K562 (cell line): Measurements from ENCODE around the gene PARP1. TPM values are rescaled to one million over a fixed set of nuclear protein-coding genes. Genes with fewer than 3 reads are reported as not detected.

Source experiments
- ATAC-seq: fragments of 200-7000 bp; cut with Tn5 transposase; 3 replicates; pipeline ENCODE4 v1.9.1; 2020; ENCODE audit warnings: moderate library complexity
- BruUV-seq: library from RNA; stranded (reverse); fragments of 400-500 nt; replicated peaks from 2 replicates; lab custom pipeline; 2021; lab: Mats Ljungman, UMichigan
- CTCF ChIA-PET: fragments of 300-600 bp; formaldehyde crosslinking; extraction: SDS; loops from one replicate; lab custom pipeline; 2021; ENCODE audit warnings: low intra/inter-chr PET ratio; lab: Yijun Ruan, JAX
- POLR2A ChIA-PET: fragments of 300-600, 350-650 bp; sonication (Branson Sonifier 250); formaldehyde crosslinking; extraction: SDS; loops from one replicate; lab custom pipeline; 2021; ENCODE audit warnings: antibody characterized with exemption, inconsistent platforms; lab: Yijun Ruan, JAX
- DNase-seq, 4 experiments: peaks; one replicate each; pipeline versions ENCODE4 v3.0.0 to v3.0.0-alpha.2; 2011 to 2018; ENCODE audit warnings: low spot score in 3 of 4, mixed read lengths in 3 of 4; ENCODE audit errors: extremely low read depth in 1 of 4
- FAIRE-seq: peaks from 2 replicates; lab custom pipeline; 2011; peaks lifted over from hg19 to GRCh38; lab: Jason Lieb, UNC
- H2AFZ ChIP-seq: 2 replicates; pipeline ENCODE4 v1.6.0; 2011; ENCODE audit warnings: low read depth, low read length, control low read depth, inconsistent platforms
- H3K27ac ChIP-seq: fragments of 200-600 bp; 3 replicates; pipeline ENCODE4 v1.8.0; 2011; ENCODE audit warnings: low read depth, mild to moderate bottlenecking, control low read depth, inconsistent platforms, low read length, moderate library complexity, mixed read lengths; ENCODE audit errors: extremely low read depth
- H3K27me3 ChIP-seq, 2 experiments: fragments of 300-600 bp in 1 of 2; 2 replicates in 1 of 2; 3 replicates in 1 of 2; pipeline versions ENCODE4 v1.6.0 to v1.8.0; 2011; ENCODE audit warnings: inconsistent platforms in 2 of 2, low read length in 2 of 2, mild to moderate bottlenecking in 1 of 2, mixed read lengths in 1 of 2, moderate library complexity in 1 of 2; ENCODE audit not compliant: control insufficient read depth in 2 of 2, insufficient read depth in 2 of 2
- H3K36me3 ChIP-seq: fragments of 300-600 bp; 3 replicates; pipeline ENCODE4 v1.8.0; 2011; ENCODE audit warnings: mild to moderate bottlenecking, low read length, inconsistent platforms; ENCODE audit not compliant: control insufficient read depth, insufficient read depth
- H3K4me1 ChIP-seq, 2 experiments: fragments of 200-600 bp in 1 of 2; replicated peaks in 1 of 2; 2 replicates in 1 of 2; 3 replicates in 1 of 2; pipeline versions ENCODE4 v1.5.1 to v1.8.0; 2011; ENCODE audit warnings: inconsistent platforms in 2 of 2, low read length in 2 of 2, mild to moderate bottlenecking in 1 of 2, mixed read lengths in 1 of 2, moderate library complexity in 1 of 2; ENCODE audit not compliant: control insufficient read depth in 2 of 2, insufficient read depth in 2 of 2
- H3K4me2 ChIP-seq: 2 replicates; pipeline ENCODE4 v1.6.1; 2011; ENCODE audit warnings: low read length, control low read depth, inconsistent platforms, mixed read lengths; ENCODE audit not compliant: insufficient read depth
- H3K4me3 ChIP-seq: fragments of 200-600 bp; sonication (generic), shearing (Covaris generic); 2 replicates; pipeline ENCODE4 v1.5.1; 2016; ENCODE audit warnings: control low read depth, inconsistent platforms
- H3K79me2 ChIP-seq: fragments of 200-600 bp; 3 replicates; pipeline ENCODE4 v1.8.0; 2011; ENCODE audit warnings: low read length, inconsistent platforms; ENCODE audit not compliant: control insufficient read depth, insufficient read depth
- H3K9ac ChIP-seq, 2 experiments: 2 replicates each; pipeline versions ENCODE4 v1.6.0 to v1.6.1; 2011; ENCODE audit warnings: low read depth in 2 of 2, low read length in 2 of 2, control low read depth in 1 of 2, inconsistent platforms in 1 of 2, mild to moderate bottlenecking in 1 of 2, mixed read lengths in 1 of 2; ENCODE audit not compliant: insufficient read depth in 1 of 2
- H3K9me1 ChIP-seq: one replicate; pipeline ENCODE4 v1.6.0; 2011; ENCODE audit warnings: inconsistent platforms, mild to moderate bottlenecking, low read length, moderate library complexity; ENCODE audit not compliant: control insufficient read depth, insufficient read depth
- H3K9me3 ChIP-seq: replicated peaks from 2 replicates; pipeline ENCODE4 v1.5.1; 2011; ENCODE audit warnings: low read depth, low read length, inconsistent platforms; ENCODE audit not compliant: control insufficient read depth, insufficient read depth
- H4K20me1 ChIP-seq: replicated peaks from 2 replicates; pipeline ENCODE4 v1.6.1; 2011; ENCODE audit warnings: low read length, inconsistent platforms, mixed read lengths; ENCODE audit not compliant: control insufficient read depth, insufficient read depth
- DIDO1 ChIP-seq: fragments of 450-650 bp; IDR thresholded peaks from 2 replicates; pipeline ENCODE4 v1.6.1; 2016; ENCODE audit warnings: low read depth, missing biosample characterization, missing genetic modification characterization
- FOS ChIP-seq: IDR thresholded peaks from 3 replicates; pipeline ENCODE4 v1.6.1; 2011; ENCODE audit not compliant: insufficient read length; ENCODE audit errors: extremely low read depth
- FOXK2 ChIP-seq, 2 experiments: fragments of 450-650 bp; IDR thresholded peaks in 1 of 2; conservative IDR thresholded peaks in 1 of 2; 2 replicates each; pipeline ENCODE4 v1.6.1; 2016; ENCODE audit warnings: low read depth in 2 of 2, mild to moderate bottlenecking in 1 of 2
- HNRNPH1 ChIP-seq: fragments of 200-400 bp; formaldehyde crosslinking; optimal IDR thresholded peaks from 2 replicates; pipeline ENCODE3; 2017; ENCODE audit warnings: low read depth, mild to moderate bottlenecking, low read length, moderate library complexity
- KDM4B ChIP-seq, 2 experiments: fragments of 450-650 bp in 1 of 2; sonication (generic) in 1 of 2; IDR thresholded peaks; 2 replicates each; pipeline ENCODE4 v1.6.1; 2016 to 2017; ENCODE audit warnings: borderline replicate concordance in 2 of 2, antibody characterized with exemption in 1 of 2, low read depth in 1 of 2, mild to moderate bottlenecking in 1 of 2
- MEIS2 ChIP-seq: fragments of 450-650 bp; IDR thresholded peaks from 2 replicates; pipeline ENCODE4 v1.6.1; 2014; ENCODE audit warnings: mild to moderate bottlenecking; ENCODE audit not compliant: partially characterized antibody
- RAD51 ChIP-seq: fragments of 450-650 bp; IDR thresholded peaks from 2 replicates; pipeline ENCODE4 v1.7.1; 2016; ENCODE audit warnings: low read depth, mild to moderate bottlenecking, borderline replicate concordance
- RBBP5 ChIP-seq: fragments of 200-600 bp; sonication (generic); IDR thresholded peaks from 2 replicates; pipeline ENCODE4 v1.6.1; 2012; ENCODE audit warnings: borderline replicate concordance, mild to moderate bottlenecking, low read length, control low read depth, inconsistent platforms; ENCODE audit not compliant: insufficient read depth, poor library complexity, severe bottlenecking
- SOX6 ChIP-seq: fragments of 450-650 bp; IDR thresholded peaks from 2 replicates; pipeline ENCODE4 v1.6.1; 2014; ENCODE audit warnings: mild to moderate bottlenecking
- SP2 ChIP-seq: IDR thresholded peaks from 2 replicates; pipeline ENCODE4 v1.6.1; 2011; ENCODE audit warnings: mild to moderate bottlenecking, low read depth, low read length, moderate library complexity; ENCODE audit not compliant: poor library complexity, severe bottlenecking; ENCODE audit errors: extremely low read depth
- YBX1 ChIP-seq: fragments of 450-650 bp; IDR thresholded peaks from 2 replicates; pipeline ENCODE4 v1.7.1; 2016; ENCODE audit warnings: mild to moderate bottlenecking
- WGBS: fragments of 100-300 bp; shearing (Covaris generic); methylation state at CpG from one replicate; pipeline ENCODE4 v1.1.6; 2016; ENCODE audit warnings: low coverage, mixed read lengths; ENCODE audit not compliant: insufficient coverage; ENCODE audit errors: missing lambda C conversion rate; 5-methylcytosine and 5-hydroxymethylcytosine counted together
- in situ Hi-C: fragments of 300-500 bp; cut with MboI; formaldehyde crosslinking; loops from 4 replicates; pipeline ENCODE4 v1.15.0; 2018; ENCODE audit warnings: inconsistent platforms, mixed read lengths
- intact Hi-C: fragments of 100-400 bp; cut with micrococcal nuclease; formaldehyde crosslinking; loops from 2 replicates; pipeline ENCODE4 v1.14.2; 2022
- polyA plus RNA-seq, 8 experiments: library from polyadenylated mRNA; depleted of rRNA in 4 of 8; stranded (reverse) in 5 of 8; unstranded in 3 of 8; fragments of >200 nt; fragmentation: Nextera tagmentation in 2 of 8; fragmentation: Illumina TruSeq in 1 of 8; extraction: Ambion mirVana in 2 of 8; extraction: Trizol in 1 of 8; gene quantifications; 2 replicates each; pipeline versions ENCODE4 v1.2.1 to v1.2.3, GENCODE V29; 2011 to 2014; ENCODE audit warnings: inconsistent platforms in 1 of 8, missing spikeins in 1 of 8
- total RNA-seq, 7 experiments: library from RNA; depleted of rRNA in 6 of 7; stranded (reverse); fragments of >200 nt in 6 of 7; fragmentation: Illumina TruSeq in 2 of 7; extraction: Trizol in 2 of 7; gene quantifications; 2 replicates each; pipeline versions ENCODE4 v1.2.1 to v1.2.3, GENCODE V29; 2011 to 2021; ENCODE audit warnings: low replicate concordance in 1 of 7
- TF ChIP-seq, protein P1 (sequence below), 2 experiments: IDR thresholded peaks; 2 replicates each; pipeline ENCODE4 v1.6.1; 2012; ENCODE audit warnings: improper control_type of control experiment in 2 of 2, low read depth in 2 of 2, low read length in 2 of 2, borderline replicate concordance in 1 of 2
- TF ChIP-seq, protein P2 (sequence below): fragments of 450-650 bp; formaldehyde crosslinking; IDR thresholded peaks from 2 replicates; pipeline ENCODE4 v1.4.0; 2020; ENCODE audit warnings: mild to moderate bottlenecking, mixed read lengths

The PARP1 gene
- total and polyA plus RNA-seq, 9 of the 15 experiments (the other 6 are each of a cell fraction or from before 2014, with no cell fraction given), result 121 to 306 (median 250) TPM

DNA sequence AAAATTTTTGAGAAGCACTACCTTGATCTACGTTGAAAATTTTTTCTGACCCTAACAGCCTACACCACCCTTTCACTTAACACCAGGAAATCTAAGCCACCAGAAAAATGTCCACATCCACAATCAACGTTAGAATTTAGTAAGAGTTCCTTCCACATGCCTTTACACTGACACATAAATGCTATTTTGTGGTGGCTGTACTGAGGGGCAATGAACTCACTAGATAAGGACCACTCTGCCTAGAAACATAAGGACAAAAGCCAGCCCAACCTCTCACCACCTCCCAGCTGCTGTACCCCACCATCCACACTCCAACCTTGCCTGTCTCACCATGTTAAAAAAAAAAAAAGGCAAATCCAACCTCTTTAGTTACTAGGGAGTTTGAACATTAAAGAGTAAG, 29.8 kb downstream of the PARP1 start (continued):
- TF ChIP-seq DIDO1 (tag) (no peak), KDM4B (IDR thresholded peaks at IDR 0.05; ENCODE audit: borderline replicate concordance in 2 of 2, low read depth in 1 of 2) (no peak), RBBP5 (no peak), SP2 (no peak)

DNA sequence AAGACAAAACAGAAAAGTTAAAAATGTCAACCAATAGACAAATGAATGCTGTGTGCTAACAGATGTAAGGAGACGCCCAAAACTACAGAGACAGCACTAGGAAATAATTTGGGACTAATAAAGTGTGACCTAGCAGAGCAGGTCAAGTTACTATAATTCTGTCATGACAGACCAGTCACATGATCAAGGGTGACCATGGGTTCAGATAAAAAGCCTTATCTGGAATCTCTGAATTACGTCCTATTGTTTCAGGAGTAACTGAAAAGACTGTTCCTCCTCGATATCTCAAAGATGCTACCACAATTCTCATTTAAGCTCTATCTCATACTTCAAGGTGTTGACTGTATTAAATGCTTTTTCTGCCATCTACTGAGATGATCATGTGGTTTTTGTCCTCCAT, 31.6 kb downstream of the PARP1 start:
- Histone ChIP-seq H4K20me1 (no peaks in the 10 kb centered on the region), H2AFZ (no peak overlapping the region), H3K4me2 (no peak overlapping the region), H3K4me1 (no peaks in the 10 kb centered on the region), H3K27me3 (no peaks in the 10 kb centered on the region), H3K9ac (no peak overlapping the region), H3K36me3 (peaks cover 100% of the 10 kb centered on the region), H3K9me3 (no peaks in the 10 kb centered on the region), H3K4me3 (no peak overlapping the region), H3K27ac (no peak overlapping the region), H3K9me1 (no peaks in the 10 kb centered on the region), H3K79me2 (no peaks in the 10 kb centered on the region)
- no peak for ATAC-seq
- intact Hi-C loops, result no loop called here
- ChIA-PET POLR2A (interaction anchor here (1.4 kb wide), 1 partner anchor 9 kb away, joined by 4 read pairs; no protein-coding TSS in a partner anchor), CTCF (no interaction called here)
- in situ Hi-C loops, result no loop called here
- 67% methylated on average over 3 of the region's 3 CpGs for WGBS
- DNase-seq, result no peak
- BruUV-seq, result no TSS peak
- TF ChIP-seq RAD51, result peak; percentile 45; the same call in 1 of the 2 replicates
- no peak for TF ChIP-seq FOXK2 (conservative IDR thresholded peaks at IDR 0.05 in 1 of 2, IDR thresholded peaks at IDR 0.05 in 1 of 2; ENCODE audit: low read depth in 2 of 2)
- TF ChIP-seq YBX1, result no peak
- peak; percentile 64 for TF ChIP-seq MEIS2
- TF ChIP-seq HNRNPH1, result no peak
- TF ChIP-seq, protein P1, sequence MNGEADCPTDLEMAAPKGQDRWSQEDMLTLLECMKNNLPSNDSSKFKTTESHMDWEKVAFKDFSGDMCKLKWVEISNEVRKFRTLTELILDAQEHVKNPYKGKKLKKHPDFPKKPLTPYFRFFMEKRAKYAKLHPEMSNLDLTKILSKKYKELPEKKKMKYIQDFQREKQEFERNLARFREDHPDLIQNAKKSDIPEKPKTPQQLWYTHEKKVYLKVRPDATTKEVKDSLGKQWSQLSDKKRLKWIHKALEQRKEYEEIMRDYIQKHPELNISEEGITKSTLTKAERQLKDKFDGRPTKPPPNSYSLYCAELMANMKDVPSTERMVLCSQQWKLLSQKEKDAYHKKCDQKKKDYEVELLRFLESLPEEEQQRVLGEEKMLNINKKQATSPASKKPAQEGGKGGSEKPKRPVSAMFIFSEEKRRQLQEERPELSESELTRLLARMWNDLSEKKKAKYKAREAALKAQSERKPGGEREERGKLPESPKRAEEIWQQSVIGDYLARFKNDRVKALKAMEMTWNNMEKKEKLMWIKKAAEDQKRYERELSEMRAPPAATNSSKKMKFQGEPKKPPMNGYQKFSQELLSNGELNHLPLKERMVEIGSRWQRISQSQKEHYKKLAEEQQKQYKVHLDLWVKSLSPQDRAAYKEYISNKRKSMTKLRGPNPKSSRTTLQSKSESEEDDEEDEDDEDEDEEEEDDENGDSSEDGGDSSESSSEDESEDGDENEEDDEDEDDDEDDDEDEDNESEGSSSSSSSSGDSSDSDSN (IDR thresholded peaks at IDR 0.05; ENCODE audit: borderline replicate concordance in 1 of 2, low read depth in 2 of 2, low read length in 2 of 2), result no peak
- TF ChIP-seq SOX6, result peak; percentile 82
- no peak for TF ChIP-seq FOS
- TF ChIP-seq, protein P2, sequence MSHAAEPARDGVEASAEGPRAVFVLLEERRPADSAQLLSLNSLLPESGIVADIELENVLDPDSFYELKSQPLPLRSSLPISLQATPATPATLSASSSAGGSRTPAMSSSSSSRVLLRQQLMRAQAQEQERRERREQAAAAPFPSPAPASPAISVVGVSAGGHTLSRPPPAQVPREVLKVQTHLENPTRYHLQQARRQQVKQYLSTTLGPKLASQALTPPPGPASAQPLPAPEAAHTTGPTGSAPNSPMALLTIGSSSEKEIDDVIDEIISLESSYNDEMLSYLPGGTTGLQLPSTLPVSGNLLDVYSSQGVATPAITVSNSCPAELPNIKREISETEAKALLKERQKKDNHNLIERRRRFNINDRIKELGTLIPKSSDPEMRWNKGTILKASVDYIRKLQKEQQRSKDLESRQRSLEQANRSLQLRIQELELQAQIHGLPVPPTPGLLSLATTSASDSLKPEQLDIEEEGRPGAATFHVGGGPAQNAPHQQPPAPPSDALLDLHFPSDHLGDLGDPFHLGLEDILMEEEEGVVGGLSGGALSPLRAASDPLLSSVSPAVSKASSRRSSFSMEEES (CRISPR knock-in tag), result peak; percentile 94
- FAIRE-seq, result peak; percentile 72
